Stimulated activated naive B cell treated with anti-CD40 and anti-IgM and Interleukin-4, amounts not matched to agents 10 μg/mL and 1 μg/mL and 100 μg/mL, for 72 hours (primary cell): ENCODE results near the gene LRP8.

Experiments used
- ATAC-seq, 2 donors: fragments of 150-1000 bp; cut with Tn5 transposase; replicated peaks; 2 replicates each; pipeline ENCODE4 v1.10.0; 2021; ENCODE audit warnings: moderate library complexity in 1 of 2
- DNase-seq: peaks from one replicate; pipeline ENCODE4 v3.0.0; 2021
- H3K27ac Mint-ChIP-seq: one replicate; pipeline ENCODE4 v1.8.0; 2022; ENCODE audit warnings: mild to moderate bottlenecking, mixed read lengths
- H3K27me3 Mint-ChIP-seq, 2 donors: one replicate each; pipeline ENCODE4 v1.8.0; 2022; ENCODE audit warnings: mixed read lengths in 2 of 2
- H3K36me3 Mint-ChIP-seq, 2 donors: one replicate each; pipeline ENCODE4 v1.8.0; 2022; ENCODE audit warnings: mixed read lengths in 2 of 2, mild to moderate bottlenecking in 1 of 2
- H3K4me1 Mint-ChIP-seq, 2 donors: one replicate each; pipeline ENCODE4 v1.8.0; 2022; ENCODE audit warnings: mixed read lengths in 2 of 2, mild to moderate bottlenecking in 1 of 2
- H3K4me3 Mint-ChIP-seq, 2 donors: one replicate each; pipeline ENCODE4 v1.8.0; 2022; ENCODE audit warnings: mild to moderate bottlenecking in 2 of 2, mixed read lengths in 2 of 2, moderate library complexity in 1 of 2
- H3K9me3 Mint-ChIP-seq, 2 donors: one replicate each; pipeline ENCODE4 v1.8.0; 2022; ENCODE audit warnings: mixed read lengths in 2 of 2, mild to moderate bottlenecking in 1 of 2

LRP8 gene

DNA sequence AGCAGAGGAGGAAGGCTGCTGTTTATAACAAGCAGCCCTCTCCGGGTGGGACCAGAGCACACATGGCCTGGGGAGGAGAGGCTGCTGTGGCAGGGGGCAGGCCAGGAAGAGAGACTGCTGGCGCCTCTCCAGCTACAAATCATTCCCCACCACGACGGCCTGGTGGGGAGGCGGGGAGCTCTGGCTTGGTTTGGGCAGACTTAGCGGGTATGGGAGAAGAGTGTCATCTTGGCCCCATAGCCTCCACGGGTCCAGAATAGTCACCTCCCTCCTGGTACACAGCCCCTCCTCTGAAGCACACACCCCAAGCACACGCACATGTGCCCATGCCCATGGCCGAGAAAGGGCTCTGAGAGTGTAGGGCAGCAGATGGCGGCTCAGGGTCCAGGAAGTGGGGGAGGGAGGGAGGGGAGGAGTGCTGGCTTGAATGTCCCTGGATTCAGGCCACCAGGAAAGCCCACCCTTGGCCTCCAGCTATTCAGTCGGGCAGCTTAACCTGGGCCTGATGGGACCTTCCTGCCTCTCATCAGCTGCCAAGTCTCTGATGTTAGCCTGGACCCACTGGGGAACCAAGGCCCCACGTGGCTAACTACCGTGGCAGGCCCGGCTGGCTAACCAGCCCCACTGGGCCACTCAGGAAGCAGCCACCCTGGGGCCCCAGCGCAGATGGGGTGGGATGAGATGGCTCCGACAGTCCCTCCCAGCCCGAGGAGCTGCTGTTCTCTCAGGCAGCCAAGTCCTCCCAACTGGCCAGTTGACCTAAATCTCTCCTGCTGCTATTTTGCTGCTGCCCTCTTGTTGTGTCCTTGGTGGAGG lies 10.9 kb downstream of the LRP8 start:
- no peak for DNase-seq
- Mint-ChIP-seq H3K4me3 (peak overlapping the region; percentile 21 to 23), H3K9me3 (no peaks in the 10 kb centered on the region), H3K27ac (peak overlapping the region; percentile 43), H3K4me1 (peaks cover 41 to 79% of the 10 kb centered on the region in 2 donors), H3K36me3 (peaks cover 67 to 87% of the 10 kb centered on the region in 2 donors), H3K27me3 (no peaks in the 10 kb centered on the region)
- no peak for ATAC-seq

DNA sequence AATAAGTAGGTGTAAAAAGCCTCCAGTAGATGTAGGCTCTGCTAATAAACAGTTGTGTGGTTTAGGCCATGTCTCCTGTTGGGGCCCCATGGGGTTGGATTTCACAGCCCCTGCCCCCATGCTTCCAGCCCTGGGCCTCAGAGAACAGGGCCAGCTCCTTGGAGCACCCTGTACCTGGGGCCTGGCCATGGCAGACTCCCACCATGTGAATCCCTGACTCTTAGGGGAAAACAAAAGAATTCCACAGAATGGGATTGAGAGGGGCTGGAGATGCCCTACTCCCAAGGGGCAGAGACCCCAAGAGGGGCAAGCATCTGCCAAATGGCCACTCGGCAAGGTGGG lies 11.5 kb downstream of the LRP8 start:
- H3K27ac Mint-ChIP-seq, result peak overlapping the region; percentile 43
- DNase-seq, result no peak
- H3K36me3 Mint-ChIP-seq, result peaks cover 65 to 88% of the 10 kb centered on the region in 2 donors

DNA sequence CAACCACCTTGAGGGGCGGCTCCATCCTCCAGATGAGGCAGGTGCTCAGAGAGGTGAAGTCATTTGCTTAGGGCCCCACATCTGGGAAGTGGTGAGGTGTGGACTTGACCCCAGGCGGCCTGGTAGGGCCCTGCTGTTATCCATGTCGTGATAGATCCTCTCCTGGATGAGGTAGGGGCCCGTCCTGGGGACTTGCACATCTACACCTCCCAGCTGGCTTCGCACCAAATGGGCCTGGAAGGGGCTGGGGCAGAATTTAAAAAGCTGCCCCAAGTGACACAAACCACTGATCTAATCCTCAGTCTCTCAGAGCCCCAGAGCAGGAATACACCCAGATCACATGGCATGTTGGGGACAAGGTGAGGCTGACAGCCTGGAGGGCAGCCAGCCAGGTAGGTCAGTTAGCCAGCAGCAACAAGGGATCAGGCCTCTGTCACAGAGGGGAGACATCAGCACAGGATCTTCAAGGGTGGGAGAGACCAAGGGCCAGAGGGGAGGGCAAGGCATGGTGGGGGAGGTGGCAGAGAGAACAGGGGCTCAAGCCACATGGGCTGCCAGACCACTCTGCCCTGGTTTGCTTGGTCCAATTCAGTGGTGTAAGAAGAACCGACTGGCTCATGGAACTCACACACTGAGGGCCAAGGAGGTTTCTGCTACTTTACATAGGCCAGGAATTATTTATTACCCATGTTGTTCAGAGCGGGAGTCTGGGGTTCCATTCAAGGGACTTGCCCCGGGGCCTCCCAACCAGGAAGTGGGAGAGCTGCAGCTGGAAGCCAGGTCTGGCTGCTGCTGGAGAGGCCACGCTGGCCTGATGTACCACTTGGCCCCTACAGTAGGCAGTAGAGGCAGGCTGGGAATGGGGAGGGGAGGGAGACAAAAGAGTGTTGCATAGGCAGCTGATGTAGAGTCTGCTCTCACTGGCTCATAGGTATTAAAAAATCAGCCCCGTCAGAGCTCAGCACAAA lies 12.1 kb downstream of the LRP8 start:
- peak overlapping the region; percentile 66 for H3K27ac Mint-ChIP-seq
- peak overlapping the region in 1 of 2 donors; percentile 40 for H3K4me3 Mint-ChIP-seq
- peaks cover 59 to 84% of the 10 kb centered on the region in 2 donors for H3K36me3 Mint-ChIP-seq
- no peaks in the 10 kb centered on the region for H3K27me3 Mint-ChIP-seq
- no peak for DNase-seq
- H3K4me1 Mint-ChIP-seq, result peaks cover 43 to 75% of the 10 kb centered on the region in 2 donors
- ATAC-seq, result peak; percentile 15 to 20
- H3K9me3 Mint-ChIP-seq, result no peaks in the 10 kb centered on the region

More for the DNA sequence above, 11.5 kb downstream of the LRP8 start:
- H3K4me3 Mint-ChIP-seq, result peak overlapping the region; percentile 21 to 23
- H3K9me3 Mint-ChIP-seq, result no peaks in the 10 kb centered on the region
- ATAC-seq, result no peak
- no peaks in the 10 kb centered on the region for H3K27me3 Mint-ChIP-seq
- H3K4me1 Mint-ChIP-seq, result peaks cover 42 to 79% of the 10 kb centered on the region in 2 donors

DNA sequence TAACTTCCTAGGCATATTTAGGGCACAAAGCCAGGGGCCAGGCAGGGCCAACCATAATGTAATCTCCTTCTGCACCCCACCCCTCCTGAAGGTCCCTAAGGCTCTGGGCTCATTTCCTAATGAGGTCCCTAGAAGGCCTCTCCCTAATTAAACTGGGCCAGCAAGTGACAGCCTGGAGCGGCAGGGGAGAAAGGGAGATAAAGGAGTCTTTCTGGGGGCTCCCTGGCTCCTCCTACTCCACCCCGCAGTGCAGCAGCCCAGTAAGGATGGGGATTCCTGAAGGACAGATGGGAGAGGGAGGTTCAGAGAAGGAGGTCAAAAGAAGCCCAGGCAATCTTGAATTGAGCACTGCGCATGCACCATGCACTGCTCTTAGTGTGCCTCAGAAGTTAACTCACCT lies 12.8 kb downstream of the LRP8 start:
- ATAC-seq (no peak), DNase-seq (no peak)
- H3K4me1 Mint-ChIP-seq, result peaks cover 49 to 82% of the 10 kb centered on the region in 2 donors
- no peaks in the 10 kb centered on the region for H3K27me3 Mint-ChIP-seq
- H3K27ac Mint-ChIP-seq, result no peak overlapping the region
- H3K36me3 Mint-ChIP-seq, result peaks cover 59 to 84% of the 10 kb centered on the region in 2 donors
- H3K4me3 Mint-ChIP-seq, result no peak overlapping the region
- no peaks in the 10 kb centered on the region for H3K9me3 Mint-ChIP-seq

DNA sequence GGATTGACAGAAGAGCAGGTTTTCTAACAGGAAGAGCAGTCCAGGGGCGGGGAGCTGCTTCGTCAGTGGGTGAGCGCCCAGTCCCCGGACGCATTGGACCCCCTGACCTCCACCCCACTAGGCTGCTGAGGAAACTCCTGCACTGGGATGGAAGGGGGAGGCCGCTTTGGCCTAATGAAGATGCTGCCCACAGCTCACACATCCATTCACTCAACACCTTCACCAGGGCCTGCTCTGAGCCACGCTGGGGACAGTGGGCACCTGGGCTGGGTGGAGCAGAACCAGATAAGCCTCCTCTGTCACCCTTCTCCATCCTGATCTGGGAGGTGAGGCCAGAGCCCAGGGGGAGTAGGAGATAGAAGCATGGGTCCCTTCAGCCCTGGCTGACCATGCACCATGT lies 13.3 kb downstream of the LRP8 start:
- no peak overlapping the region for H3K27ac Mint-ChIP-seq
- no peak overlapping the region for H3K4me3 Mint-ChIP-seq
- H3K4me1 Mint-ChIP-seq, result peaks cover 53 to 84% of the 10 kb centered on the region in 2 donors
- DNase-seq (no peak), ATAC-seq (no peak)
- H3K27me3 Mint-ChIP-seq, result no peaks in the 10 kb centered on the region
- H3K9me3 Mint-ChIP-seq, result no peaks in the 10 kb centered on the region
- peaks cover 60 to 85% of the 10 kb centered on the region in 2 donors for H3K36me3 Mint-ChIP-seq

DNA sequence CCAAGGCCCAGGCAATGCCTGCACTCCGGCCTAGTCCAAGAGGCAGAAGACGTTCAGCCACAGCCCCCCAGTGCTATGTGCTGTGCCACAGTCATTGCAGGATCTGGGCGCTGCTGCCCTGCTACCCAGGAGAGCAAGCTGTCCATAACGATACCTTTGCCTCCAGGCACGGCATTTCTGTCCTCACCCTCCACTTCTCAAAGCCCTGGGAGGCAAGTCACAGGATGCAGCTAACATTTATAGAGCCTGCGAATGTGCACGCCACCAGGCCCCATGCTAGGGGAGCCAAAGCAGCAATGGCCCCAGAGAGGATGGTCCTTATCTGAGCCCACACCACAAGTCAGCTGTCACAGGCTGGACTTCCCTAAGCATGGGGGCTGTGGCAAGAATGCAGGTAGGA lies 13.8 kb downstream of the LRP8 start:
- H3K4me3 Mint-ChIP-seq, result no peak overlapping the region
- DNase-seq, result no peak
- peak overlapping the region; percentile 33 for H3K27ac Mint-ChIP-seq

DNA sequence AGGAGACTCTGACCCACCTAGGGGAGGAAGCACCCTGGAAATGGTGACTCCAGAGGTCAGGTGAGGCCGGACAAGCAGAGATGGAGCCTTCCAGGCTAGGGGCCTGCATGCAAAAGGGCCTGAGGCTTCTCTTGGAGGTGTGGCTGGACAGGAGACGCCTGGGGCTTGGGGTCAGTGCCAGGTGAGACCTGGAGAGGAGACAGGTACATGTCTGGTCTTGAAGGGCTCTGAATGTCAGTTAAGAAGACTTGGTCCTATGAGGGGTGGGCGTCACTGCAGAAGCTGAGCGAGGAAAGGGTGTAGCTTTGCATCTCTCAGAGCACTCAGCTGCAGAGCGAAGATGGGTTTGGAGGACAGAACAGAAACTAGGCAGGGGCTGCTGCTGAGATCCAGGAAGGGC lies 14.3 kb downstream of the LRP8 start:
- Mint-ChIP-seq H3K9me3 (no peaks in the 10 kb centered on the region), H3K4me1 (peaks cover 54 to 84% of the 10 kb centered on the region in 2 donors), H3K36me3 (peaks cover 63 to 90% of the 10 kb centered on the region in 2 donors), H3K27me3 (no peaks in the 10 kb centered on the region), H3K27ac (no peak overlapping the region), H3K4me3 (peak overlapping the region in 1 of 2 donors; percentile 4)
- ATAC-seq, result no peak
- no peak for DNase-seq

More for the DNA sequence above, 13.8 kb downstream of the LRP8 start:
- ATAC-seq, result no peak
- H3K36me3 Mint-ChIP-seq, result peaks cover 60 to 85% of the 10 kb centered on the region in 2 donors
- no peaks in the 10 kb centered on the region for H3K9me3 Mint-ChIP-seq
- no peaks in the 10 kb centered on the region for H3K27me3 Mint-ChIP-seq
- peaks cover 53 to 84% of the 10 kb centered on the region in 2 donors for H3K4me1 Mint-ChIP-seq

DNA sequence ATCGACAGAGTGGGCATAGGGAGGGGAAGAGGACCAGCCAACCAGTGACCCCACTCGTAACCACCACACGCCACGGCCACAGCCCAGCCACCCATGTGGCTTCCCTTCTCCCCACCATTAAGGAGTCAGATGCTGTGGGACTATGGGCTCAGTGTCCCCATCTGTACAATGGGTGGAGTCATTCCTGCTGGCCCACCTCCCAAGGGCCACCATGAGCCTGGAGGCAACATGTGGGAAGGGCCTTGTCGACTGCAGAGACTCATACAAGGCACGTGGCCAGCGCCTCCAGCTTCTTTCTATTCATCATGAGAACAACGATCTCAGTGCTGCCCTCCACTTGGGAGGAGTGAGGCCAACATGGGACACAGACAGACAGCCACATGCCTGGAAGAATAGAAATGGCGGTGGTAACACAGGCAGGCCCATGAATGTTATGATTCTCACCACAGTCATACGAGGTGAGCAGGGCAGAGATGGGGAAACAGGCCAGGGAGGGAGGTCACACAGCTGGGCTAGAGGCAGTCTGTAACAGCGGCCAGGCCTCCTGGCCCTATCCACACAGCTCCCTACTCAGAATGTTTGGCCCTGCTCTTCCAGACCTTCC lies 16.1 kb downstream of the LRP8 start:
- Mint-ChIP-seq H3K4me3 (no peak overlapping the region), H3K9me3 (no peaks in the 10 kb centered on the region), H3K27ac (peak overlapping the region; percentile 62), H3K36me3 (peaks cover 59 to 83% of the 10 kb centered on the region in 2 donors), H3K27me3 (no peaks in the 10 kb centered on the region), H3K4me1 (peaks cover 50 to 74% of the 10 kb centered on the region in 2 donors)
- DNase-seq, result no peak
- ATAC-seq, result no peak

DNA sequence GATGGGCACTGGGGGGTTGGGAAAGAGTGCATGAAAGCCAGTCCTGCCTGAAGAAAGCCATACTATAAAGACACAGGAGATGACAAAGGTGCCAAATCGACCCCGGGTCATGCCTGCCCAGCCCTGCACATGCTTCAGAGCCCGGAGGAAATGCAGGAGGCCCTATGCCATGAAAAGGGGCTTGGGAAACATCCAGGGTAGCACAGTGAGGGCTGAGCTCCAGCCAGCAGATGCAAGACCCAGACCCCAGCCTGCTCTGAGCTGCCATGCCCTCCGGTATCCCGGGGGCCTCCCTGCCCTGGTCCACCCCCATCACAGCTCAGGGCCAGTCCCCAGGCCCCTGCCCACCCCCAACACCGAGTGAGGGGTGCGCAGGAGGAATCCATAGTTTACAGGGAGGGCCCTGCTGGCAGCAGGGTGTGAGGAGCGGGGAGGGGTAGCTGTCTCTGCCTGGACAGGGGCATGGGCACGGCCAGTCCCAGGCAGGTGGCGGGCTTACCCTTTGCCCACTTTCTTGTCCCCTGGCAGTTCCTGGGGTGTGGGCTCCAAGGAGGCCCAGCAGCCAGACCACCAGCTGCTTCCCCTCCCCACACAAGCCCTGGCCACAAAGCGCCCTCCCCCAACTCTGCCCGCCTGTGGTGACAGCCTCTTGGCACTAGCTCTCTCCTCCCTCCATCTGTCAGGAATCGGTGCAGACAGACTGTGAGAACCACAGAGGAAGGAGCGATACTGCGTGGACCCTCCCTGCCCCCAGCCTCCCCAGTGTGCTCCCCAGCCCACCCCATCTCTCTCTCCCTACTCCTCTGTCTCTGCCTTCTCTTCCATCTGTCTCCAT lies 16.8 kb downstream of the LRP8 start:
- H3K36me3 Mint-ChIP-seq, result peaks cover 61 to 82% of the 10 kb centered on the region in 2 donors
- peak overlapping the region; percentile 20 for H3K27ac Mint-ChIP-seq
- H3K4me1 Mint-ChIP-seq, result peaks cover 50 to 74% of the 10 kb centered on the region in 2 donors
- no peak overlapping the region for H3K4me3 Mint-ChIP-seq
- ATAC-seq, result no peak
- no peak for DNase-seq
- H3K27me3 Mint-ChIP-seq, result no peaks in the 10 kb centered on the region
- H3K9me3 Mint-ChIP-seq, result no peaks in the 10 kb centered on the region

DNA sequence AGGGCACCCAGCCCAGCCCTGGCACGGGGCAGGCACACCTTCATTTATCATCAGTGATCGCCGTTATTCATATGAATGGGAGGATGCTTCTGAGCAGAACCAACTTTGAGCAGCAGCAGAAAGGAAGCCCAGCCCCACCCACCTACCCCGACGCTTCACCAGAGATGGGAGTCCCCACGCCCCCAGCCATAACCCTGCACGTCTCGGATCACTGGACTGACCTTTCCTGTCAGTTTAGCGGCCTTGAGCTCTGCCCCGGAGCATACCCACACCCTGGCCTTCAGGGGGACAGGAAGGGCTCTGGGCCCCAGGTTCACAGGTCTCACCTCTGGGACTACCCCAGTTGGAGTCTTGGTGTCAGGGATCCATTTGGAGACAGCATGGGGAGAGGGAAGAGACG lies 18.1 kb downstream of the LRP8 start:
- ATAC-seq, result peak; percentile 71 to 78
- no peak overlapping the region for H3K4me3 Mint-ChIP-seq
- H3K27ac Mint-ChIP-seq, result peak overlapping the region; percentile 69
- H3K9me3 Mint-ChIP-seq, result no peaks in the 10 kb centered on the region
- no peak for DNase-seq
- peaks cover 56 to 76% of the 10 kb centered on the region in 2 donors for H3K36me3 Mint-ChIP-seq
- no peaks in the 10 kb centered on the region for H3K27me3 Mint-ChIP-seq
- peaks cover 49 to 66% of the 10 kb centered on the region in 2 donors for H3K4me1 Mint-ChIP-seq

DNA sequence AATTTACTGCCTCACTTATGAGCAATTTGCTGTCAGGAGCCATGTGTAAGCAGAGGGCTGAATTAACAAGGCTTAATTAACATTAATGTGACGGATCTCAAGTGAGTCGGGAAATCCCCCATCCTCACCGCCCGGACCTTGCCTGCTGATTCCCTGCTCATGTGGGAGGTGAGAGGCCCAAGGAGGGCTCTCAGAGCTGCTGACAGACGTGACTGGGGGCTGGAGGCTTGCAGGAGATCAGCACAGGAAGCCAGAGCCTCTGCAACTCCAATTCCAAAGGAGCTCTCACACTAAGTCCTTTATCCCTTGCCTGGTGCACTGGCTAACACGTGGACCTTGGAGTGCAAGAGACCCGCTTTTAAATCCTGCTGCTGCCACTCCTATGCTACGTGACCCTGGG lies 19.4 kb downstream of the LRP8 start:
- H3K4me1 Mint-ChIP-seq, result peaks cover 40 to 57% of the 10 kb centered on the region in 2 donors
- H3K27ac Mint-ChIP-seq, result no peak overlapping the region
- no peak for DNase-seq
- H3K9me3 Mint-ChIP-seq, result no peaks in the 10 kb centered on the region
- no peak overlapping the region for H3K4me3 Mint-ChIP-seq
- peaks cover 50 to 72% of the 10 kb centered on the region in 2 donors for H3K36me3 Mint-ChIP-seq
- no peaks in the 10 kb centered on the region for H3K27me3 Mint-ChIP-seq
- ATAC-seq, result no peak

DNA sequence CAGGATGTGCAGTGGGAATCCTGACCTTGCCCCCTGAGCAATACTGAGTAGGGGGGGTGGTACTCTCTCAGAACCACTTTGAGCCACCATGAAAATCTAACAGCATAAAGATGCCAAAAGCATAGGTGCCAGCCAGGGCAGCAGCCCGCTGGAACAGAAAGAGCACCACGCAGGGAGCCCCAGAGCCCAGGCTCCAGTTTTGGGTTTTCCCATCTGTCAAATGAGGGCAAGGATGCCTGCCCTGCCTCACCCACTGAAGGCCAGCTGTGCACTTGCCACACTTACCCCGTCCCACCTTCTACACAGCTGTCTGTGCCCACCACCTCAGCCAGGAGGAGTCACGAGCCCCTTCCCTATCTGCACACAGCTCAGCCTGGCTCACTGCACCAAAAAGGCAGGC lies 20.8 kb downstream of the LRP8 start:
- H3K4me1 Mint-ChIP-seq, result peaks cover 38 to 53% of the 10 kb centered on the region in 2 donors
- DNase-seq (no peak), ATAC-seq (no peak)
- no peaks in the 10 kb centered on the region for H3K9me3 Mint-ChIP-seq
- H3K4me3 Mint-ChIP-seq, result no peak overlapping the region
- H3K36me3 Mint-ChIP-seq, result peaks cover 45 to 61% of the 10 kb centered on the region in 2 donors
- H3K27me3 Mint-ChIP-seq, result no peaks in the 10 kb centered on the region
- H3K27ac Mint-ChIP-seq, result no peak overlapping the region

DNA sequence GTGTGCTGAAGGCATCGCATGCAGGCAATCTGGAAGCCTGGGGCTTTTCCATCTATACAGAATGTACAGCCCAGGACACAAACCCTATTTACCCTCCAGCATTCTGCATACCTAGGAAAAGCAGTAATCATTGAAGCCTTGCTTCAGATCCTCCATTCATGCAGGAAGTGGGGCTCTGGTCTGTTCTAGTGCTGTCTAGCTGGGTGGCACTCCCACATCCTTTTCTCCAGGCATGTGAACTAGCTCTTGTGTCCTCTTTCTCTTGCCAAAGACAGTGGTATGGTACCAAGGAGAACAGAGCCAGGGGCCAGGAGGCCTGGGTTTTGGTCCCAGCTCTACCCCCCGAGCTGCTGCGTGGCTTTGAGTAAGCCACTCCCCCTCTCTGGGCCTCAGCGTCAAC lies 21.7 kb downstream of the LRP8 start:
- no peaks in the 10 kb centered on the region for H3K9me3 Mint-ChIP-seq
- peaks cover 33 to 46% of the 10 kb centered on the region in 2 donors for H3K4me1 Mint-ChIP-seq
- H3K27ac Mint-ChIP-seq, result peak overlapping the region; percentile 75
- ATAC-seq, result no peak
- H3K27me3 Mint-ChIP-seq, result no peaks in the 10 kb centered on the region
- no peak overlapping the region for H3K4me3 Mint-ChIP-seq
- peaks cover 43 to 60% of the 10 kb centered on the region in 2 donors for H3K36me3 Mint-ChIP-seq
- no peak for DNase-seq
